Fibroblast of lung (primary cell): ENCODE data around the gene RUFY3. TPM values are rescaled to one million over a fixed set of nuclear protein-coding genes. Genes with fewer than 3 reads are reported as not detected.

ENCODE experiments used
- DNase-seq, 2 donors: peaks; one replicate each; pipeline versions ENCODE4 v3.0.0 to v3.0.0-alpha.2; 2010; ENCODE audit warnings: low read depth in 2 of 2
- H2AFZ ChIP-seq: 2 replicates; pipeline ENCODE4 v1.5.1; 2012; ENCODE audit warnings: low read length, control low read depth, inconsistent platforms
- H3K27ac ChIP-seq: 2 replicates; pipeline ENCODE4 v1.5.1; 2011; ENCODE audit warnings: low read length, control low read depth; ENCODE audit not compliant: insufficient read depth
- H3K27me3 ChIP-seq: 2 replicates; pipeline ENCODE4 v1.5.1; 2011; ENCODE audit warnings: mild to moderate bottlenecking, low read length; ENCODE audit not compliant: control insufficient read depth, insufficient read depth
- H3K36me3 ChIP-seq: 2 replicates; pipeline ENCODE4 v1.5.1; 2011; ENCODE audit warnings: low read length; ENCODE audit not compliant: control insufficient read depth, insufficient read depth
- H3K4me1 ChIP-seq: 2 replicates; pipeline ENCODE4 v1.5.1; 2011; ENCODE audit warnings: low read length; ENCODE audit not compliant: control insufficient read depth, insufficient read depth; ENCODE audit errors: extremely low read depth
- H3K4me2 ChIP-seq: 2 replicates; pipeline ENCODE4 v1.5.1; 2011; ENCODE audit warnings: low read length, control low read depth; ENCODE audit not compliant: insufficient read depth; ENCODE audit errors: extremely low read depth
- H3K4me3 ChIP-seq, 4 experiments: fragments of 200-600 bp in 1 of 4; sonication (generic) in 1 of 4; replicated peaks in 1 of 4; 2 replicates each; pipeline ENCODE4 v1.5.1; 2011 to 2016; ENCODE audit warnings: low read length in 4 of 4, low read depth in 3 of 4, mild to moderate bottlenecking in 3 of 4, control low read depth in 2 of 4, inconsistent platforms in 1 of 4, mixed read lengths in 1 of 4; ENCODE audit not compliant: insufficient read depth in 1 of 4; ENCODE audit errors: control extremely low read depth in 1 of 4
- H3K79me2 ChIP-seq: 2 replicates; pipeline ENCODE4 v1.5.1; 2012; ENCODE audit warnings: mild to moderate bottlenecking, low read length, inconsistent platforms; ENCODE audit not compliant: control insufficient read depth, insufficient read depth
- H3K9ac ChIP-seq: 2 replicates; pipeline ENCODE4 v1.5.1; 2011; ENCODE audit warnings: mild to moderate bottlenecking, low read length, control low read depth; ENCODE audit not compliant: insufficient read depth
- H3K9me3 ChIP-seq: 2 replicates; pipeline ENCODE4 v1.5.1; 2012; ENCODE audit warnings: low read depth, low read length; ENCODE audit not compliant: control insufficient read depth, insufficient read depth
- H4K20me1 ChIP-seq: 2 replicates; pipeline ENCODE4 v1.5.1; 2011; ENCODE audit warnings: low read length; ENCODE audit not compliant: control insufficient read depth, insufficient read depth; ENCODE audit errors: extremely low read depth
- CTCF ChIP-seq, 2 donors: IDR thresholded peaks in 1 of 2; conservative IDR thresholded peaks in 1 of 2; 1 replicate in 1 of 2; 2 replicates in 1 of 2; pipeline ENCODE4 v1.5.1; 2011 to 2012; ENCODE audit warnings: low read length in 2 of 2, control low read depth in 1 of 2, inconsistent platforms in 1 of 2, low read depth in 1 of 2, mild to moderate bottlenecking in 1 of 2
- EZH2 ChIP-seq: IDR thresholded peaks from 2 replicates; pipeline ENCODE4 v1.5.1; 2012; ENCODE audit warnings: low read length, control low read depth, mild to moderate bottlenecking; ENCODE audit errors: missing control alignments
- polyA plus RNA-seq, 2 donors: library from polyadenylated mRNA; depleted of rRNA in 1 of 2; stranded (reverse) in 1 of 2; unstranded in 1 of 2; fragments of >200 nt; gene quantifications; 2 replicates each; pipeline ENCODE4 v1.2.1, GENCODE V29; 2011 to 2012; ENCODE audit warnings: missing spikeins in 1 of 2
- total RNA-seq: library from RNA; depleted of rRNA; stranded (reverse); fragments of >200 nt; gene quantifications from 2 replicates; pipeline ENCODE4 v1.2.1, GENCODE V29; 2014

The RUFY3 gene
- total and polyA plus RNA-seq, 2 donors (not counting 1 experiment from before 2014, with no cell fraction given): 36.3 to 97.8 TPM

GRCh38 chr4:70749313-70749712 is 27.5 kb downstream of the RUFY3 start:
- TF ChIP-seq EZH2 (no peak), CTCF (conservative IDR thresholded peaks at IDR 0.05 in 1 of 2, IDR thresholded peaks at IDR 0.05 in 1 of 2; ENCODE audit: low read depth in 1 of 2, low read length in 2 of 2) (no peak)
- no peak for DNase-seq
- no peaks in the 10 kb centered on the region for H3K4me1 ChIP-seq
- H2AFZ ChIP-seq: no peak overlapping the region
- no peaks in the 10 kb centered on the region for H3K27me3 ChIP-seq
- peaks cover 20% of the 10 kb centered on the region for H3K79me2 ChIP-seq
- H3K36me3 ChIP-seq: no peaks in the 10 kb centered on the region
- H3K9ac ChIP-seq: no peak overlapping the region
- H4K20me1 ChIP-seq: no peaks in the 10 kb centered on the region
- H3K9me3 ChIP-seq: no peaks in the 10 kb centered on the region
- H3K4me2 ChIP-seq: no peak overlapping the region
- H3K4me3 ChIP-seq: no peak overlapping the region
- no peak overlapping the region for H3K27ac ChIP-seq

- TF ChIP-seq EZH2: no peak
- TF ChIP-seq CTCF (conservative IDR thresholded peaks at IDR 0.05 in 1 of 2, IDR thresholded peaks at IDR 0.05 in 1 of 2; ENCODE audit: low read depth in 1 of 2, low read length in 2 of 2): no peak
- Histone ChIP-seq H3K4me3 (no peak overlapping the region), H3K9ac (no peak overlapping the region), H3K79me2 (peaks cover 20% of the 10 kb centered on the region), H3K27me3 (no peaks in the 10 kb centered on the region), H2AFZ (no peak overlapping the region), H3K27ac (no peak overlapping the region), H4K20me1 (no peaks in the 10 kb centered on the region), H3K9me3 (no peaks in the 10 kb centered on the region), H3K4me1 (no peaks in the 10 kb centered on the region), H3K4me2 (no peak overlapping the region), H3K36me3 (no peaks in the 10 kb centered on the region)
- DNase-seq: no peak
Measured at GRCh38 chr4:70752236-70752635, 30.5 kb downstream of the RUFY3 start.

- Histone ChIP-seq H3K9ac (no peak overlapping the region), H3K27ac (no peak overlapping the region), H4K20me1 (no peaks in the 10 kb centered on the region), H3K4me3 (no peak overlapping the region), H3K27me3 (no peaks in the 10 kb centered on the region), H2AFZ (no peak overlapping the region), H3K79me2 (peaks cover 17% of the 10 kb centered on the region), H3K4me2 (no peak overlapping the region), H3K36me3 (no peaks in the 10 kb centered on the region), H3K4me1 (no peaks in the 10 kb centered on the region), H3K9me3 (no peaks in the 10 kb centered on the region)
- TF ChIP-seq CTCF (conservative IDR thresholded peaks at IDR 0.05 in 1 of 2, IDR thresholded peaks at IDR 0.05 in 1 of 2; ENCODE audit: low read depth in 1 of 2, low read length in 2 of 2) (no peak), EZH2 (no peak)
- no peak for DNase-seq
Measured at GRCh38 chr4:70753630-70754029, 31.9 kb downstream of the RUFY3 start.
